ENCODE results near the gene TMEM63C.
"Not testable (repeated sequence)": the region's sequence is repeated elsewhere in the genome, so short reads cannot be mapped to it uniquely, and the experiment has no call there.

The TMEM63C gene

GRCh38 chr14:77260199-77260598 lies 78.6 kb downstream of the TMEM63C start:
- DNase-seq = no peak

- DNase-seq = no peak
Measured at GRCh38 chr14:77260631-77261030, 79.0 kb downstream of the TMEM63C start.

GRCh38 chr14:77264466-77265186 lies 83.0 kb downstream of the TMEM63C start:
- DNase-seq = peak; percentile 76 to 85

- DNase-seq = no peak
Measured at GRCh38 chr14:77265187-77265515, 83.6 kb downstream of the TMEM63C start.

- no peak for DNase-seq
Measured at GRCh38 chr14:77265561-77266335, 84.2 kb downstream of the TMEM63C start.

- no peak for DNase-seq
Measured at GRCh38 chr14:77266336-77266735, 84.7 kb downstream of the TMEM63C start.

- no peak for DNase-seq
Measured at GRCh38 chr14:77267937-77268699, 86.5 kb downstream of the TMEM63C start.

- DNase-seq = no peak
Measured at GRCh38 chr14:77268989-77269600, 87.5 kb downstream of the TMEM63C start.

- no peak for DNase-seq
Measured at GRCh38 chr14:77270361-77271112, 88.9 kb downstream of the TMEM63C start.

- no peak for DNase-seq
Measured at GRCh38 chr14:77271113-77271710, 89.6 kb downstream of the TMEM63C start, which contains the start of gene NGB. Gene NGB (minus strand): TSS chr14:77271206. CDS start chr14:77270937, 269 bp downstream.

GRCh38 chr14:77272261-77272660 lies 90.7 kb downstream of the TMEM63C start:
- DNase-seq = no peak

GRCh38 chr14:77273796-77274195 lies 92.2 kb downstream of the TMEM63C start:
- DNase-seq = no peak

GRCh38 chr14:77275041-77275580 lies 93.5 kb downstream of the TMEM63C start:
- DNase-seq = peak; percentile 33 to 74

GRCh38 chr14:77275601-77276017 lies 94.0 kb downstream of the TMEM63C start:
- peak; percentile 54 to 69 for DNase-seq

GRCh38 chr14:77276295-77276935 lies 94.8 kb downstream of the TMEM63C start:
- DNase-seq = no peak

- no peak for DNase-seq
Measured at GRCh38 chr14:77276959-77277358, 95.4 kb downstream of the TMEM63C start.

- no peak for DNase-seq
Measured at GRCh38 chr14:77278461-77279230, 97.0 kb downstream of the TMEM63C start.

GRCh38 chr14:77279719-77280118 lies 98.1 kb downstream of the TMEM63C start:
- no peak for DNase-seq

GRCh38 chr14:77280921-77281320 lies 99.3 kb downstream of the TMEM63C start:
- not testable (repeated sequence) for DNase-seq

- no peak for DNase-seq
Measured at GRCh38 chr14:77281852-77282410, 100.3 kb downstream of the TMEM63C start.
